KMS-11 (cell line): ENCODE data around the gene CLEC3B.
A peak's percentile ranks its signal among the peaks of the same experiment; 100 is the strongest.

Source experiments
- H2AFZ ChIP-seq: fragments of 200-600 bp; sonication (generic); 2 replicates; pipeline ENCODE4 v1.6.1; 2016; ENCODE audit warnings: antibody characterized with exemption, mixed run types, low read depth
- H3K27ac ChIP-seq: fragments of 200-600 bp; sonication (generic); 2 replicates; pipeline ENCODE4 v1.6.1; 2016; ENCODE audit warnings: mild to moderate bottlenecking, mixed run types
- H3K27me3 ChIP-seq: fragments of 200-600 bp; sonication (generic); 2 replicates; pipeline ENCODE4 v1.6.1; 2017; ENCODE audit warnings: mild to moderate bottlenecking, low read depth, mixed run types, moderate library complexity; ENCODE audit not compliant: insufficient read depth
- H3K36me3 ChIP-seq: fragments of 200-600 bp; sonication (generic); 2 replicates; pipeline ENCODE4 v1.6.1; 2017; ENCODE audit warnings: mild to moderate bottlenecking, mixed run types; ENCODE audit not compliant: insufficient read depth
- H3K4me1 ChIP-seq: fragments of 200-600 bp; sonication (generic); 2 replicates; pipeline ENCODE4 v1.6.1; 2016; ENCODE audit warnings: mild to moderate bottlenecking, low read depth, mixed run types; ENCODE audit not compliant: poor library complexity, severe bottlenecking
- H3K4me2 ChIP-seq: fragments of 200-600 bp; sonication (generic); 2 replicates; pipeline ENCODE4 v1.7.0; 2016; ENCODE audit warnings: mild to moderate bottlenecking, mixed run types
- H3K4me3 ChIP-seq: fragments of 200-600 bp; sonication (generic); IDR thresholded peaks from 2 replicates; pipeline ENCODE4 v1.6.1; 2017; ENCODE audit warnings: low read depth, low read length, mixed read lengths; ENCODE audit not compliant: insufficient read depth
- H3K79me2 ChIP-seq: fragments of 200-600 bp; sonication (generic); 2 replicates; pipeline ENCODE4 v1.6.1; 2016; ENCODE audit warnings: low read depth, mixed run types; ENCODE audit not compliant: insufficient read depth
- H3K9ac ChIP-seq: fragments of 200-600 bp; sonication (generic); 2 replicates; pipeline ENCODE4 v1.6.1; 2016; ENCODE audit warnings: mild to moderate bottlenecking, mixed run types
- H4K20me1 ChIP-seq: fragments of 200-600 bp; sonication (generic); 2 replicates; pipeline ENCODE4 v1.6.1; 2016; ENCODE audit warnings: mild to moderate bottlenecking, mixed run types; ENCODE audit not compliant: insufficient read depth
- CTCF ChIP-seq: fragments of 200-600 bp; sonication (generic); conservative IDR thresholded peaks from 2 replicates; pipeline ENCODE4 v1.6.1; 2017; ENCODE audit warnings: low read depth, mild to moderate bottlenecking, antibody characterized with exemption, low read length, moderate library complexity, mixed read lengths

CLEC3B gene

GRCh38 chr3:45026038-45026437 lies at the start of gene CLEC3B:
Gene CLEC3B (plus strand): TSS chr3:45026303. CDS start chr3:45026363, 60 bp downstream.
- no peak within 1 kb of the TSS for H3K27ac ChIP-seq
- H3K27me3 ChIP-seq: no peaks in the 10 kb centered on the region
- H3K4me1 ChIP-seq: no peaks in the 10 kb centered on the region
- no peaks in the 10 kb centered on the region for H4K20me1 ChIP-seq
- H3K36me3 ChIP-seq: no peaks in the 10 kb centered on the region
- H2AFZ ChIP-seq: no peak within 1 kb of the TSS
- H3K4me2 ChIP-seq: no peak within 1 kb of the TSS
- no peaks in the 10 kb centered on the region for H3K79me2 ChIP-seq
- no peak within 1 kb of the TSS for H3K9ac ChIP-seq
- no peak within 1 kb of the TSS for H3K4me3 ChIP-seq
- no peak for TF ChIP-seq CTCF

GRCh38 chr3:44981220-44981619 lies 44.9 kb upstream of the CLEC3B start:
- peak overlapping the region; percentile 39; the same call in 1 of the 2 replicates for H3K9ac ChIP-seq
- peak overlapping the region; percentile 82 for H3K4me2 ChIP-seq
- no peaks in the 10 kb centered on the region for H4K20me1 ChIP-seq
- H3K79me2 ChIP-seq: peaks cover 88% of the 10 kb centered on the region
- no peak for TF ChIP-seq CTCF
- H2AFZ ChIP-seq: no peak overlapping the region
- no peak overlapping the region for H3K4me3 ChIP-seq
- peaks cover 78% of the 10 kb centered on the region for H3K4me1 ChIP-seq
- H3K27ac ChIP-seq: peak overlapping the region; percentile 90
- H3K36me3 ChIP-seq: no peaks in the 10 kb centered on the region
- H3K27me3 ChIP-seq: no peaks in the 10 kb centered on the region

GRCh38 chr3:44981751-44982150 lies 44.4 kb upstream of the CLEC3B start:
- no peak for TF ChIP-seq CTCF
- H2AFZ ChIP-seq: no peak overlapping the region
- H3K4me3 ChIP-seq: no peak overlapping the region
- H3K9ac ChIP-seq: peak overlapping the region; percentile 39; the same call in 1 of the 2 replicates
- H4K20me1 ChIP-seq: no peaks in the 10 kb centered on the region
- H3K27ac ChIP-seq: peak overlapping the region; percentile 90
- H3K36me3 ChIP-seq: no peaks in the 10 kb centered on the region
- H3K4me1 ChIP-seq: peaks cover 78% of the 10 kb centered on the region
- H3K79me2 ChIP-seq: peaks cover 86% of the 10 kb centered on the region
- no peaks in the 10 kb centered on the region for H3K27me3 ChIP-seq
- peak overlapping the region; percentile 82 for H3K4me2 ChIP-seq

- Histone ChIP-seq H3K4me2 (peak overlapping the region; percentile 50; the same call in 1 of the 2 replicates), H3K4me1 (peaks cover 77% of the 10 kb centered on the region), H3K4me3 (no peak overlapping the region), H4K20me1 (no peaks in the 10 kb centered on the region), H3K27ac (peak overlapping the region; percentile 90), H3K36me3 (no peaks in the 10 kb centered on the region), H2AFZ (no peak overlapping the region), H3K9ac (no peak overlapping the region), H3K79me2 (peaks cover 85% of the 10 kb centered on the region), H3K27me3 (no peaks in the 10 kb centered on the region)
- TF ChIP-seq CTCF: no peak
Observed at GRCh38 chr3:44982817-44983216, 43.3 kb upstream of the CLEC3B start.
